ENCODE measurements around the gene PLCL2.
"Not testable (repeated sequence)": the region's sequence is repeated elsewhere in the genome, so short reads cannot be mapped to it uniquely, and the experiment has no call there.

PLCL2 gene

DNA sequence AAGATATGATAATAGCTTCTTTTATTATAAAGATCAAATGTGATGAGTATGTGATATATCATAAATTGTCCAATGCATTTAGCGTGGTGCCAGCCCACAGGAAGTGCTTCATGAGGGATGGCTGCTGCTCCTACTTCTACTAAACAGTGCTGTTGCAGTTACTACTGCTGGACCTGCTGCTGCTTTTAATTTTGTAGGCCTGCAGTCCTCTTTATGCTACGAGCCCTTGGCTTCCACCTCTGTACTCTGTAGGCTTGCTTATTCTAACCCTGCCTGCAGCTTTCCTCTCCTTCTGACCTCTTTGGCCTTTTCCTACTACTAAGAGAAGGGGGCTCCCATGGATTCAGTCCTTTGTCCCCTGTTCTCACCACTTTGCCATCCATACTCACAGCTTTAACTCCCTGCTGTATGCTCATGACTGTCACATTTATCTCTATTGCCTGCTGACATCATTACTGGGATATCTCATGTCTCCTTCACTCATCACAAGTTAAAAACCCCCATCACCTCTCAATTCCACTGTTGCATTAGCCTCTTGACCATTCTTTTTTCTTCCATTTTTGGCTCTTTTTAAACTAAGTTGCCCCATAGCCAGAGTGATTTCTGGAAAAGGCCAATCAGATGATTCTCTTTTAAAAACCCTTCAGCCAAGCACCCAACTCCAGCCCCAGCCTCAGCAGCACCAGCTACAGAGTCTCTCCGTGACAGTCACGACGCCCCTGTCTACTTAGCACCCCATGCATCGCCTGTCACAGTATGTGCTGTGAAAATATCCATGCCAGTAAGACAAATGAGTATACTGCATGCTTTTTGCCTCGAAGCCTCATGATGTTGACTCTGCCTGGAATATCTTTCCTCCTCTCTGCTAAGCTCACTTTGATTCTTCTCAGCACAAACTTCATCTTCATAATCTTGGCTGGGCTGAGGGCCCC, 56.3 kb downstream of the PLCL2 start:
- intact Hi-C loops (cut with DNase I): no loop called here
- no peak for DNase-seq

DNA sequence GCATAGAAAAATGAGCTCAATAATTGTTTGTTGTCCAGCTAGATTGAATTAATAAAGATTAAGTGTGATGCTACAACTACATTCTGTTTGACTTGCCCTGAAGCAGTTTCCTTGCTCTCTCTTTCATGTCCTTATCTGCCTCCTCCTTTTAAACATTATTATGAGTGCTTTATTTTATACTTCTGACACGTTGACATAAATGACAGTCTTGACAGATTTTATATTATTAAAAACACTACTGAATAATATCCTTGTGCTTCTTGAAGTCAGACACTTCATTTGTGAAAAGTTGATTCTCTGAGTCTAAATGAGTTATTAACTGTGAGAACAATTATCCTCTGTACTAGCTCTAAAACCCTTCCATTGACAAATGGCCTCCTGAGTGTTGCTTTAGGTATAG, 58.2 kb downstream of the PLCL2 start:
- intact Hi-C loops (cut with DNase I): no loop called here
- DNase-seq: no peak

DNA sequence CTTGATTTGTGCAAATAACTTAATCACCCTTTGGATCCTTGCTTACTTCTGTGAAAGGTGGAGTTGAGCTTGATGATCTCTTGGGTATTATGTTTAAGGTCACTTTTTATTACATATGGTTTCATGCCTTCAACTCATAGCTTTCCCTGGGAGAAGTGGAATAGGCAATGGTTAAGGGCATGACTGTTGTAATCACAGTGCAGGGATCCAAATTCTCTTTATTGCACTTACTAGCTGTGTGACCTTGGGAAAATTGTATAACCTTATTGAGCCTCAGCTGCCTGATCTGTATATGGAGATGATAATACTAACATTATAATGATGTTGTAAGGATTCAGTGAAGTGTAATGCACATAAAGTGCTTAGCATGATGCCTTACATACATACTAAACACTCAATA, 59.1 kb downstream of the PLCL2 start:
- DNase-seq: no peak
- intact Hi-C loops (cut with DNase I): no loop called here

DNA sequence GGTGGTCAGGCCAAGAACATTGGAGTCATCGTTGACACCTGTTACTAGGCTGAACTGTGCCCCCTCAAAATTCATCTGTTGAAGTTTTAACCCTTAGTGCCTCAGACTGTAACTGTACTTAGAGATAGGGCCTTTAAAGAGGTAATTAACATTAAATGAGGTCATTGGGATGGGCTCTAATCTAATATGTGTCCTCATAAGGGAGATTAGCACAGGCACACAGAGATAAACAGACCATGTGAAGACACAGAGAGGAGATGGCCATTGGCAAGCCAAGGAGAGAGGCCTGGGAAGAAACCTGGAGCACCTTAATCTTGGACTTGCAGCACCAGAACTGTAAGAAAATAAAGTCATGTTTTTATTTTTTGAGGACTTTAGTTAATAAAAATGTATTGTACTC, 59.6 kb downstream of the PLCL2 start:
- DNase-seq: no peak
- intact Hi-C loops (cut with DNase I): no loop called here

DNA sequence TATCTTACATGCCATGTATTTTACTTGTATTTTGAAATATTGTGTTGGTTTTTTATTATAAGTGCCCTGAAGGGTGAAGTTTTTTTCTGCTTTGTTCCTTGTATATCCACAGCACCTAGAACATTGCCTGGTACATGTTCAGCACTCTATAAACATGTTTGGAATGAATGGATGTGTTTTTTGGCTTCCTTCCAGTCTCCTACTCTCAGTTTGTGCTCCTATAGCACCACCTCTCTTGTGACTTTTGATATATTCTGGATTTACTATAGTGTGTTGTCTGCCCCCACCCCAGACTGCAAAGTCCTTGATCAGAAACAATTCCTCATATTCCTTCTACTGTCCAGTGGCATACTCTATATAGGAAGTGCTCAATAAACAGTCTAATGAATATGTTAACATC, 60.6 kb downstream of the PLCL2 start:
- intact Hi-C loops (cut with DNase I): no loop called here
- no peak for DNase-seq

DNA sequence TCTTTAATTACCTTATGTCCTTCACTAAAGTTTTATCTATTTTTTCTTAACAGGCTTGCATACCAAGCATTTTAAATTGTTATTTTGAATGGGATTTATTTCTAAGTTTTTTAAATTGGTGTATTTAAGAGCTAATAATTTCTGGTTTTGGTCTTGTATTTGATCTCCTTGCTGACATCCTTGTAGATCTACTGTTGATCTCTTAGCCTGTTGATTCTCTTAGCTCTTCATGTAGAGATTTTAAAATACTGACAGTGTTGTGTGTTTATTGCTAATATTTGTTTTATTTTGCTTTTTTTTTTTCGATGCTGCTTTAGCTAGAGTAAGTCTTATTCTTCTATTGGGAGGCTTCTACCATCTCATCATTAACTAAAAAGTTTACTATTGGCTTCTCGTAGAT, 65.5 kb downstream of the PLCL2 start:
- DNase-seq: no peak
- intact Hi-C loops (cut with DNase I): no loop called here

DNA sequence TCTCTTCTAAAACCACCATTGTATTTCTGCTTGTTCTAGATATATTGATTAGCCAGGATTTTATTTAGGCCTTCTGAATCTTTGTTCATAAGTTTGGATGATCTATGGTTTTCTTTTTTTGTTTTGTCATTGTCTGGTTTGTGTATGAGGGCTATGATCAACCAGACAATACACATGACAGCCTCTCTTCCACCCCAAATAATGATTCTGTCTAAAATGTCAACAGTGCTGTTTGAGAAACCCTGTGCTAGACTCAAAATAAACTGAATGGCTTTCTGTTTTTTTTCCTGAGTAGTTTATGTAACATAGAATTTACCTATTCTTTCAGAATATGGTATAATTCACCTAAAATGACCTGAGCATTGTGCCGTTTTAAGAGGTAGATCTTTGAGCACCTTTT, 66.1 kb downstream of the PLCL2 start:
- no peak for DNase-seq
- intact Hi-C loops (cut with DNase I): no loop called here

DNA sequence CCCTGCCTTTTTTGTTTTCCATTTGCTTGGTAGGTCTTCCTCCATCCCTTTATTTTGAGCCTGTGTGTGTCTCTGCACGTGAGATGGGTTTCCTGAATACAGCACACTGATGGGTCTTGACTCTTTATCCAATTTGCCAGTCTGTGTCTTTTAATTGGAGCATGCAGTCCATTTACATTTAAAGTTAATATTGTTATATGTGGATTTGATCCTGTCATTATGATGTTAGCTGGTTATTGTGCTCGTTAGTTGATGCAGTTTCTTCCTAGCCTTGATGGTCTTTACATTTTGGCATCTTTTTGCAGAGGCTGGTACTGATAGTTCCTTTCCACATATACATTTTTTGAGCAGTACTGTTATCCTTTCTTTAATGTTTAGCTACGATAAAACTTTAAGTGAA, 73.1 kb downstream of the PLCL2 start:
- intact Hi-C loops (cut with DNase I): not testable (repeated sequence)

DNA sequence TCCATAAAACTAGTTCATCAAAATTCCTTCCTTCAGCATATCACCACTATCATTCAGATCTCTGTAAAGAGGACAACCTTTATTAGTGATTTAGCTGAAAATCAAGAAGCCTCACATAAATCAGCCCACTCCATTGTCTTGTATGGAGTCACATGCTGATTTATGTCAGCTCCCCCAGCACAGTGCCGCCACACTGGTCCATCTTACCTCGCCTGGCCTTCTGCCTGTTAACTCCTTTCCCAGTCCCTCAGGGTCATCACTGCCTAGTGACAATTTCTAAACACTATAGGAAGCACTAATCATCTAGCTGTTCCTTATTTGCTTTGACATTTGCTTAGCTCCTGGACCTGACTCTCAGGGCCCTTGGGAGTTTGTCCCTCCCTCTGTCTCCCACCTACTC, 75.4 kb downstream of the PLCL2 start:
- DNase-seq: no peak
- intact Hi-C loops (cut with DNase I): no loop called here

More for the DNA sequence above, 73.1 kb downstream of the PLCL2 start:
- not testable (repeated sequence) for DNase-seq

DNA sequence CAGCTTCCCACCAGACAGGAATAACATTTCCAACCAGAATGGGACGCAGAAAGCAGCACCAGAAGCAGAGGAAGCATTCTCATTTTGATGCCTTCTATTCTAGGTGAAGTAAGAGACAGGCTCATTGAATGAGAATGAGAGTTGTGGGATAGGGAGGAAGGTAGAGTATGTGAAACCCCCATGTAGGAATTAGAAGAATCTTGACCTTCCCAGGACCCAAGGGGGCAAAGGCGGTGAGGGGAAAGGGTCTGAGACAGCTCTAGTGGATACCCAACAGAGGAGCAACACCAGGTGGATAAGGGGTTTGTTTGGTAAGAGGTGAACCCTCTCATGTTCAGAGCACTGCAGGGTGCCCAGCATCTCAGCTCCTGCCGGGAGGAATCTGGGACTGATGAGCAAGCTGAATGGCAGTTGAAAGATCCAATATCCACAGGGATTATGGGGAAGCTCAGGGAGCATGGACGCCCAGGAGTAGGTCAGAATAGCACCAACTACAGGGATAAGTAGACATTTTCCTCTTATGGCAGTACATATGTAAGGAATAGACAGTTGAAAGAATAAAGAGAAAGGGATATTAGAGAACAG, 77.0 kb downstream of the PLCL2 start:
- intact Hi-C loops (cut with DNase I): no loop called here
- no peak for DNase-seq

DNA sequence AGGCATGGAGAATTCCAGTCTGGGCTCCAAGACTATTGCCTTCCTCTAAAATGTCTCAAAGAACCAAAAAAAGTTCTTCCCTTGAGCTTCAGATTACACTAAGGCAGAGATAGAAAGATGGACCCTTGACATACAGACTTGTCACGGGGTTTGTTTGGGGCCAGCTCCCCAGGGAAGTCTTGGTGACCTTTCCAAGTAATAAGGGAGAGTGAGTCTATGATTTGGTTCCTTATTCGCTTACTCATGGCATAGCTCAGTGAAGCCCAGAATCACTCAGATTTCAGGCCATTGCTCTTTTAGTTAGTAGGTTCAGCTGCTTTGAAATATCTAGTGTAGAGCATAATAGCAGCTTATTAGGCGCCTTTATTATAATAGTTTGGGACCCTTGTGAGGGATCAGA, 90.3 kb downstream of the PLCL2 start:
- intact Hi-C loops (cut with DNase I): no loop called here
- no peak for DNase-seq

DNA sequence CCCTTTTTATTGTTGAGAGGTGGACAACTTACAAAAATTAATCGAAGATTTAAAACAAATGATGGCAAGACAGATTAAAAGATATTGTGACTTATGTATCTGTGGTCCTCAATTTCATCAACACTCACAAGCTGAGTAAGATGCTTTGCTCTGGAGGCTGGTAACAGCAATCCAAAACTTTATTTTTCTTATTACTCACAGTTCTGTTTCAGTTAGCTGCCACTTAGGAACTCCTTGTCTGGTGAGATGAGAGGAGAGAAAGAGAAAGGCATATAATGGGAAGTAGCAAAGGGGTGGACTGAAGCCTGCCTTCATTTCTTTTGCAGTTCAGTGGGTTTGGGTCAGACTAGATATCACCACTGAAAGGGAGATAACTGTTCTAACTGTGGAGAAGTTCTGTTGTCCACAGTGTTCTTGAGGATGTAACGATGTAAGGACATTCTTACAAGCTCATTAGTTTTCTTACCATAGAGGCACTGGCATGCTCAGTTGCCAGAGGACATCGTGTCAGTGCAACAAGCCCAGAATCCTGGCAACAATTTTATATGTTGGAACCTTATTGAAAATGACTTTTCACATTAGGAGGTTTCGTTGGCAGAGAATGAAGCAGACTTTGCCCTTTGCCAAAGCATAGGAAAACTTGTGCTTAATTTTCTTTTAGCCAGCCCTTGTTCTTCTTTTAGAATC, 93.6 kb downstream of the PLCL2 start:
- intact Hi-C loops (cut with DNase I): no loop called here
- no peak for DNase-seq

DNA sequence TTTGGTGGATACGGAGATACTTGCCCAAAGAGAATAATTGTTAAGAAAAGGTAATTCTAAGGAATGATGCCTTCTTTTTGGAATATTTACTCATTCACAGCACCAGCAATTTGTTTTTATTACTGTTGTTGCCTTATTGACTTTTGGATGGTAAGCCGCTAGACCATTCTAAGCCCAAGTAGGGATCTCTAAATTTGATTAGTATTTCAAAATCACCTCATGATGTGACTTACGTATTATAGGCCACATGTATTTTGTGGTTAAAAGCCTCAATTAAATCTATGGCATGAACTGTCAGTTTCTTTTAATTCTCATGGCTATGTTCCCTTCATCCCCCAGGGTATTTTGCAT, 94.1 kb downstream of the PLCL2 start:
- no peak for DNase-seq
- intact Hi-C loops (cut with DNase I): no loop called here

DNA sequence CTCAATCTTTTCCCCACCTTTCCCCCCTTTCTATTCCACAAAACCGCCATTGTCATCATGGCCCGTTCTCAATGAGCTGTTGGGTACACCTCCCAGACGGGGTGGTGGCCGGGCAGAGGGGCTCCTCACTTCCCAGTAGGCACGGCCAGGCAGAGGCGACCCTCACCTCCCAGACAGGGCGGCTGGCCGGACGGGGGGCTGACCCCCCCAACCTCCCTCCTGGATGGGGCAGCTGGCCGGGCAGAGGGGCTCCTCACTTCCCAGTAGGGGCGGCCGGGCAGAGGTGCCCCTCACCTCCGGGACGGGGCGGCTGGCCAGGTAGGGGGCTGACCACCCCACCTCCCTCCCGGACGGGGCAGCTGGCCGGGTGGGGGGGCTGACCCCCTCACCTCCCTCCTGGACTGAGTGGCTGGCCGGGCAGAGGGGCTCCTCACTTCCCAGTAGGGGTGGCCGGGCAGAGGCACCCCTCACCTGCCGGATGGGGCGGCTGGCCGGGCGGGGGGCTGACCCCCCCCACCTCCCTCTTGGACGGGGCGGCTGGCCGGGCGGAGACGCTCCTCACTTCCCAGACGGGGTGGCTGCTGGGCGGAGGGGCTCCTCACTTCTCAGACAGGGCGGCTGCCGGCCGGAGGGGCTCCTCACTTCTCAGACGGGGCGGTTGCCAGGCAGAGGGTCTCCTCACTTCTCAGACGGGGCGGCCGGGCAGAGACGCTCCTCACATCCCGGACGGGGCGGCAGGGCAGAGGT, 95.2 kb downstream of the PLCL2 start:
- DNase-seq; intact Hi-C loops (cut with DNase I): not testable (repeated sequence)

DNA sequence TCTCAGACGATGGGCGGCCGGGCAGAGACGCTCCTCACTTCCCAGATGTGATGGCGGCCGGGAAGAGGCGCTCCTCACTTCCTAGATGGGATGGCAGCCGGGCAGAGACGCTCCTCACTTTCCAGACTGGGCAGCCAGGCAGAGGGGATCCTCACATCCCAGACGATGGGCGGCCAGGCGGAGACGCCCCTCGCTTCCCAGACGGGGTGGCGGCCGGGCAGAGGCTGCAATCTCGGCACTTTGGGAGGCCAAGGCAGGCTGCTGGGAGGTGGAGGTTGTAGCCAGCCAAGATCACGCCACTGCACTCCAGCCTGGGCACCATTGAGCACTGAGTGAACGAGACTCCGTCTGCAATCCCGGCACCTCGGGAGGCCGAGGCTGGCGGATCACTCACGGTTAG, 95.8 kb downstream of the PLCL2 start:
- DNase-seq; intact Hi-C loops (cut with DNase I): not testable (repeated sequence)

DNA sequence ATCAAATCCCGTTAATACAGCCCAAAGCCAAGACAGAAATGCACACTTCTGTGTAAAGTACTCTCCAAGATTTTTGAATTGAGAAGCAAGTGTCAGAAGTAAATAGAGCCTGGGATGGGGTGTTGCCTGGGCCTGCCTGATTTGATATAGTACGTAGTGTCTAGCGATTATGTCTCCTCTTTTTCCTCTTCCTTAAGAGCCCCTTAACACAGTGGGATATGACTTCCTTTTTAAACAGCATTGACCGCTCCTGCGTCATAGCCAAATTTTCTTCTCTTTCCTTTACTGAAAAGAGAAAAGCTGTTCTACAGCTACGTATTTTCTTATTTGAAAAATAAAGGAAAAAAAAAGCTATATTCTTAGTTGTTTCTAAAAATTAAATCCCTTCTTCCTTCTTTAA, 97.7 kb downstream of the PLCL2 start:
- DNase-seq: no peak
- intact Hi-C loops (cut with DNase I): no loop called here

DNA sequence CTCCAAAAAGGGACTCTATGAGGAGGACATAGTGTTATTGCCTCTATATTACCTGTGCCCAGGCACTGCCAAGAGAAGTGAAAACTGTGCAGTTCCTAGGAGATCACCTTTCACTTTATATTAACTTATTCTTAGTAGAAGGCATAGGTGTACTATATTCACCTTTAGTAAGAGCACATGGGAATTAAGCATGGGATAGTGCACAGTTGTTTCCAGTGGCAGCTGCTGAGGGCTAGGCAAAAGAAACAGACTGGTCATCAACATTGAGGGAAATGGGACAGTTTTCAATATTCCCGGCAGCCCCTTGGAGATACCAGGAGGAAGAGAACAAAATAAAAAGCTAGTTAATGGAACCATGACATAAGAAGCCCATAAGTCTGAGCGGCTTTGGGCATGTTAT, 100.9 kb downstream of the PLCL2 start:
- intact Hi-C loops (cut with DNase I): no loop called here
- DNase-seq: no peak

DNA sequence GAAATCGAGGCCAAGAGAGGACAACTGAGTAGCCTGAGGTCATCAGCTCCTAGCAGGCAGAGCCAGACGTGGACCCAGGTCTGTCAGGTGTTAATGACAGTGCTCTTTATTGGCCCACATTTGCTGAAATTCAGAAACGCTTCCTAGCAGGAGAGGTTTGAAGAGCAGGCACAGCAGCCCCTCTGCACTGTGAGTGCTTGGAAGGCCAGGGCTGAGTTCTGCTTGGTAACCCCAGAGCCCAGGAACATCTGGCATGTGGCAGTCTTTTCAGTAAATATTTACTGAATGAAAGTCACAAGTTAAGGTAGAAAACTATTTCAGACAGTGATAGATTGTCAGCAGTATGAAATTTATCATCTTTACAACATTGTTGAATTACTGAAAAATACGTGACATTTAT, 102.4 kb downstream of the PLCL2 start:
- intact Hi-C loops (cut with DNase I): no loop called here
- DNase-seq: no peak

DNA sequence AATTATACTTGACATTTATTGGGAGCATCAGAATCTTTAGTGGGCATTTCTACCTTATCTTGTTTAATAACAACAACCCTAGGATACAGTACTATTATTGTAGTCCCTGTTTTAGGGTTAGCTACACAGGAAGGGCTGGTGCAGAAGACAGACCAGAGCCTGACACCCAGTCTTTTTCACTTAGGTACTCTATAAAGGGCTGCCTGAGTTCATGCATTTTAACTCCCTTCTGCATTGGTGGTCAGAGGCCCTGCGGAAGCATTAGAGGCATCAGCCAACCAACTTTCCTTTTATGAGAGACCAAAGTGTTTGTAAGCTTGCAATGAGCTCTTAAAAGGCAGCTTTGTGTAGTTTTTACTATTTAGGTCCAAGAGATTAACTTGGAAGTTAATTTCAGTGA, 105.4 kb downstream of the PLCL2 start:
- intact Hi-C loops (cut with DNase I): no loop called here
- no peak for DNase-seq

DNA sequence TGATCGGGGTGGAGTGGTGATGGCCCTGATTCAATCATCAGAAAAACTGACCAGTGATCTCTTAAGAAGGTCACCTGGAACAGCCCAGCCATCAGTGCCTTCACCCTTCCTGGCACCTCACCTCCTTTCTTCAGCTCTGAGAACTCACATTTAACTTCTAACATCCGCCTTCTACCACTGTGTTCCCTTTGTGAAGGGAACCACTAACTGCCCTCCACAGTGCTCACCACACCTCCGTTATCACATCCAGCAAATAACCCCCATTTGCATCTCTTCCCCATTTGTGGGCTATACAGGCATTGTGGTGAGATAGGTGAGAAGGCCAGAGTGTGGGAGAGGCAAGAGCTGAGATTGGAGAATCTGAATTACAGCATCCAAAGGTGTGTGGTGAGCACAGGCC, 107.4 kb downstream of the PLCL2 start:
- intact Hi-C loops (cut with DNase I): no loop called here
- no peak for DNase-seq
